ENCODE measurements around the gene WAC.

The WAC gene

GRCh38 chr10:28533571-28534304 lies 820 bp downstream of the WAC start:
- no peak for TF ChIP-seq CTCF (conservative IDR thresholded peaks at IDR 0.05; ENCODE audit: control insufficient read depth, insufficient read depth, low read depth, low read length)
- peak overlapping the region; percentile 91 for H3K4me3 ChIP-seq (ENCODE audit: control insufficient read depth, low read depth, low read length)
- DNase-seq (ENCODE audit: low read depth) = peak; percentile 34

- DNase-seq (ENCODE audit: low read depth) = no peak
- no peak for TF ChIP-seq CTCF (conservative IDR thresholded peaks at IDR 0.05; ENCODE audit: control insufficient read depth, insufficient read depth, low read depth, low read length)
- no peak overlapping the region for H3K4me3 ChIP-seq (ENCODE audit: control insufficient read depth, low read depth, low read length)
These were observed 2.9 kb downstream of the WAC start for GRCh38 chr10:28535846-28536245.

- TF ChIP-seq CTCF (conservative IDR thresholded peaks at IDR 0.05; ENCODE audit: control insufficient read depth, insufficient read depth, low read depth, low read length) = no peak
- DNase-seq (ENCODE audit: low read depth) = no peak
- H3K4me3 ChIP-seq (ENCODE audit: control insufficient read depth, low read depth, low read length) = no peak overlapping the region
These were observed 5.7 kb downstream of the WAC start for GRCh38 chr10:28538595-28538994.

- no peak overlapping the region for H3K4me3 ChIP-seq (ENCODE audit: control insufficient read depth, low read depth, low read length)
- no peak for DNase-seq (ENCODE audit: low read depth)
- no peak for TF ChIP-seq CTCF (conservative IDR thresholded peaks at IDR 0.05; ENCODE audit: control insufficient read depth, insufficient read depth, low read depth, low read length)
These were observed 7.2 kb downstream of the WAC start for GRCh38 chr10:28540145-28540544.

- no peak overlapping the region for H3K4me3 ChIP-seq (ENCODE audit: control insufficient read depth, low read depth, low read length)
- no peak for DNase-seq (ENCODE audit: low read depth)
- TF ChIP-seq CTCF (conservative IDR thresholded peaks at IDR 0.05; ENCODE audit: control insufficient read depth, insufficient read depth, low read depth, low read length) = peak; percentile 21
These were observed 8.9 kb downstream of the WAC start for GRCh38 chr10:28541717-28542365.

GRCh38 chr10:28542728-28543127 lies 9.8 kb downstream of the WAC start:
- TF ChIP-seq CTCF (conservative IDR thresholded peaks at IDR 0.05; ENCODE audit: control insufficient read depth, insufficient read depth, low read depth, low read length) = no peak
- no peak for DNase-seq (ENCODE audit: low read depth)
- no peak overlapping the region for H3K4me3 ChIP-seq (ENCODE audit: control insufficient read depth, low read depth, low read length)

All from fibroblast of mammary gland (primary cell).